IMR-90 (cell line): ENCODE measurements around the gene GRIFIN.

Experiments used
- BHLHE40 ChIP-seq: fragments of 150-350 bp; IDR thresholded peaks from 2 replicates; pipeline ENCODE4 v1.6.1; 2016; ENCODE audit warnings: mild to moderate bottlenecking, low read depth, low read length
- CTCF ChIP-seq: conservative IDR thresholded peaks from 2 replicates; pipeline ENCODE4 v1.5.1; 2012; ENCODE audit warnings: mild to moderate bottlenecking, low read depth, low read length, improper control_type of control experiment
- NFE2L2 ChIP-seq: fragments of 150-350 bp; IDR thresholded peaks from 2 replicates; pipeline ENCODE4 v1.6.1; 2016; ENCODE audit warnings: low read depth, mild to moderate bottlenecking, low read length
- POLR2A ChIP-seq: IDR thresholded peaks from 2 replicates; pipeline ENCODE4 v1.6.1; 2012; ENCODE audit warnings: mild to moderate bottlenecking, low read depth, low read length
- RFX5 ChIP-seq: IDR thresholded peaks from 2 replicates; pipeline ENCODE4 v1.8.0; 2012; ENCODE audit warnings: low read depth, mild to moderate bottlenecking, low read length, moderate library complexity
- SMC3 ChIP-seq: fragments of 150-350 bp; IDR thresholded peaks from 2 replicates; pipeline ENCODE4 v1.6.1; 2016; ENCODE audit warnings: low read depth, mild to moderate bottlenecking, antibody characterized with exemption, low read length, moderate library complexity

- TF ChIP-seq CTCF (no peak), NFE2L2 (no peak), POLR2A (no peak), SMC3 (no peak), BHLHE40 (no peak), RFX5 (no peak)
Measured at GRCh38 chr7:2437537-2438148, 38.6 kb downstream of the GRIFIN start.
